NT2/D1 (cell line): ENCODE data around the gene ZNF710.

ENCODE experiments used
- YY1 ChIP-seq: IDR thresholded peaks from 2 replicates; pipeline ENCODE4 v1.6.1; 2011; ENCODE audit not compliant: insufficient read length, insufficient read depth
- ZNF274 ChIP-seq: IDR thresholded peaks from 2 replicates; pipeline ENCODE4 v1.6.1; 2011; ENCODE audit warnings: mild to moderate bottlenecking, low read depth, low read length

DNA sequence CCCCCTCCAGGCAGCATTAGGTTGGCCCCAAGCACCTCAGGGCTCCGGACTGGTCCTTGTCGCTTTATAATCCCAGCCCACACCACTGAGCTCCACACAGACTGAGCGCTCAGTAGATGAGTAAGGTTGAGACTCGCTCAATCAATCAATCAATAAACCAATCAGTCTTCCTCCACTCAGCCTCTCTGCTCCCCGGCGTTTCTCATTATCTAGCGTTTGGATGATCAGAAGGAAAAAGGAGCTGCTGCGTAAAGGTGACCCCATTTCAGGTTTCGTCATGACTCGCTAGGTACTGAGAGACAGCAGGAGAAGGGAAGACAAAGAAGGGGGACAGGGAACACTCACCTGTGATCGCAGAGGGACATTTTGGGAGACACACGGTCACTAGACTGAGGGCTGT lies 41.2 kb downstream of the ZNF710 start:
- TF ChIP-seq YY1 (no peak), ZNF274 (no peak)
